HG02938 (cell line): ENCODE results near the gene CCDC146.
A peak's percentile ranks its signal among the peaks of the same experiment; 100 is the strongest.
"Not testable (repeated sequence)": the region's sequence is repeated elsewhere in the genome, so short reads cannot be mapped to it uniquely, and the experiment has no call there.

Source experiments
- ATAC-seq: cut with Tn5 transposase; IDR thresholded peaks from one replicate; pipeline ENCODE4 v1.9.1; 2021; ENCODE audit warnings: mild to moderate bottlenecking, moderate library complexity; ENCODE audit not compliant: unreplicated experiment

CCDC146 gene

DNA sequence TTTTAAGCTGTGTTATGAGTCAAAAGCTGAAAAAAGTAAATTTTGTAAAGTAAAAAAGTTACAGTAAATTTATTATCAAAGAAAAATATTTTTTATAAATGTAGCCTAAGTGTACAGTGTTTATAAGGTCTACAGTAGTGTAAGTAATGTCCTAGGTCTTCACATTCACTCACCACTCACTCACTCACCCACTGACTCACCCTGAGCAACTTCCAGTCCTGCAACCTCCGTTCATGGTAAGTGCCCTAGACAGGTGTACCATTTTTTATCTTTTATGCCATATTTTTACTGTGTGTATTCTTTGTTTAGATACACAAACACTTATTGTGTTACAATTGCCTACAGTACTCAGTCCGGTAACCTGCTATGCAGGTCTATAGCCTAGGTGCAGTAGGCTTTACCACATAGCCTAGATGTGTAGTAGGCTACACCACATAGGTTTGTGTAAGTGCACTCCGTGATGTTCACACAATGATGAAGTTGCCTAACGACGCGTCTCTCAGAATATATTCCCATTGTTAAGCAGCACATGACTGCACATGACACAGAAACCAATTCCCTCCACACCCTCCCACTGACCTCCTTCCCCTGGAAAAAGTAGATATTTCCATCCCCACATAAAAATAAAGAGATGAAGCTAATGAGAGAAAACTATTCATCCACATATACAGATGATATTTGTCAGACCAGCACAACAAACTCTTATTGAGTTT, 122.0 kb downstream of the CCDC146 start:
- no peak for ATAC-seq

DNA sequence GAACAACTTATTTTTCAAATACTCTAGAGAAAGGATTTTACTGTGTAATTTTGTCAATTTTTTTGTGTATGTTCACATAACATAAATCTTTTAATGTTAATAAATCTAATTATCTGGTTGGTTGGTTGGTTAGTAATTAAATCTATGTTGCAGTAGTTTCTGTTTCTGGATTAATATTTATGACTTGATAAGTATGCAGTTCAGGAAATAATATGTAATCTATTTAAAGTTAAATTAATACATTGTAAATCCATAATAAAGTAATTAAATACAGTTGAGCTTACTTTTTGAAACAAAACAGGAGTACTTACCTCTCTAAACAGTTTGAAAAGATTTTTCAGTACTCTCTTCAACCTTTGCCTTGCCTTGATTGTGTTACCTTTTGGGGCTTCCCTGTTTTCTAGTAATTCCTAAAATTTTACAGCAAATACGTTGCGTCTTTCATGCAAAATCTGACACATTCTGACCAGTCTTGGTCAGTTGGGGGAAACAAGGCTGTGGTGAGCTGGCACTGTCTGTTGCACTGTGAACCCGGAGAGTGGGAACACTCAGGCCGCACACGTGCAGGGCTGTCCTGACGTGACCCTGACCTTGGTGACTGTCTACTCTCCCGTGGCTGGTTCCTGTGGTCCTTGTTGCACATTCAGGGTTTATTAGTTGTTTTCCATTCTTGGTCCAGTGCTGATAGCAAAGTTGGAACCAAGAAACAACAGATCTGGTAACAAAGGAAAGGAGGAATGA, 122.8 kb downstream of the CCDC146 start:
- ATAC-seq: no peak

DNA sequence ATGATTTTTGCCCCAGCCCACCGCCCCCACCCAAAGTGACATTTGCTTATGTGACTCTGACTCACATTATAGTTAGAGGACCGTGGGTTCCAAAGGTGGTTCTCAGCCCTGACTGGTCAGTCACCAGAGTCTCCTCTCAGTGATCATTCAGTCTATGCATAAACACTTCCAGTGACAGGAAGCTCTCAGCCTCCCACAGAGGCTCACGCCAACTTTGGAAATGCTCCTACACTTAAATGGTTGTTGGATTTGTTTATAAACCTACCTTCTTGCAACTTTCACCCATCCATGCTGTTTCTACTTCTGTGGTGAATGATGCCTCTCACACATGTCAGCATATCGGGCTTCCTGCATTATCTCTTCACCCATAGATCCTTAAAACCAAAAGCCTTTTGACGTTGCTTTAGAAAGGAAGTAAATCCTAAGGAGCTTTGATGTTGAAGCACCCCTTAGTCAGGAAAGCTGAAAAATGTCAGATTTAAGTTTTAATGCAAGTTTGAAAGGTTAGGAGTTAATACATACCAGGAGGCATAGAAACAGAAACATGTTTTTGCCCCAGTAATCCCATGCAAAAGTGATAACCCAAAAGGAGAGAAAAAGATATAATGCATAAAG, 123.7 kb downstream of the CCDC146 start:
- no peak for ATAC-seq

DNA sequence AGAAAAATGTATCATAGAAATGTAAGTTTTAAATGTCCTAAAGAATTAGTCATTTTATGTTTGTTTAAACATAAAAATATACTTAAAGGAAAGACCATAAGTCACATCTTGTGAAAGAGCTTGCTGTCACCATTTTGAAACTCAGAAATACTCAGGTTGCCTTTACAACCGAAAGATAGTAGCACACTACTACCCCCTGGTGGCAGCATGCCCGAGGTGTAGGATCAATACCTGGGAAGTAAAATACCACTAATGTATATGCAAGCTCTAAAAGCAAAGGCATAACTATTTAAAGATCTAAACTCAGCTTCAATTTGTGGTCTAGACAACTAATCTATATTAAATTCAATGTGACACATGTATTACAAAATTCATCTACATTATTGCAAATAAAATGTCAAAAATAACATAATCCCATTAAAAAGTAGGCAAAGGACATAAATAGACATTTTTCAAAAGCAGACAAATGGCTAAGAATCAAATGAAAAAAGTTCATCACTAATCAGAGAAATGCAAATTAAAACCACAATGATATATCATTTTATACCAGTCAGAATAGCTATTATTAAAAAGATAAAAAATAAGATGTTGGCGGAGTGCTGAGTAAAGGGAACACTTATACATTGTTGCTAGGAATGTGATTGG, 124.9 kb downstream of the CCDC146 start:
- peak; percentile 93 for ATAC-seq

DNA sequence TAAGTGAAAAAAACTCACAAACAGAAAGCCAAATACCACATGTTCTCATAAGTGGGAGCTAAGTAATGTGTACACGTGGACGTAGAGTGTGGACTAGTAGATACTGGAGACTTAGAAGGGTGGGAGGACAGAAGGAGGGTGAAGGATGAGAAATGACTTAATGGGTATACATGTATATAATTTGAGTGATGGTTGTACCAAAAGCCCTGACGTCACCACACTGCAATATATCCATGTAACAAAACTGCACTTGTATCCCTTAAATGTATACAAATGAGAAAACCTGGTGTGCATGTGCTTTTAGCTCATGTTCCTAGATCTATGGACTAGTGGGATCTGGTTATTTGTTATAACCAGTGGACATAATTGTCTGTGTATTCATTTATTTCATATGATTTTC, 125.7 kb downstream of the CCDC146 start:
- no peak for ATAC-seq

DNA sequence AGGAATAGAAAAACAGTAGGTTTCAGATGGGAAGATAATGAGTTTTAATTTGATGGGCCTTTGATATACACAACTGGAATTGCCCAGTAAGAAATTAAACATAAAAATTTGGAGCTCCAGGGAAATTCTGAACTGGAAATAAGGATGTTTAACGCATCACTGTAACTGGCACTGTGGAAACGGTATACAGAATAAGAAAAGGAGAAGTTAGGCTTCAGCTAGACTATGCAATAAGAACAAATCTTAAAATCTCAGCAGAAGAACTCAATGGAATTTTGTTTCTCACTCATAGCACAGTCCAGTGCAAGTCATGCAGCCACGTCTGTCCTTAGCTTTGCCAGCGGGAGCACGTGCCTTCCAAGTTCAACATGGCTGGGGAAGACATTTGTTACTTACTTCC, 130.1 kb downstream of the CCDC146 start:
- ATAC-seq: no peak

DNA sequence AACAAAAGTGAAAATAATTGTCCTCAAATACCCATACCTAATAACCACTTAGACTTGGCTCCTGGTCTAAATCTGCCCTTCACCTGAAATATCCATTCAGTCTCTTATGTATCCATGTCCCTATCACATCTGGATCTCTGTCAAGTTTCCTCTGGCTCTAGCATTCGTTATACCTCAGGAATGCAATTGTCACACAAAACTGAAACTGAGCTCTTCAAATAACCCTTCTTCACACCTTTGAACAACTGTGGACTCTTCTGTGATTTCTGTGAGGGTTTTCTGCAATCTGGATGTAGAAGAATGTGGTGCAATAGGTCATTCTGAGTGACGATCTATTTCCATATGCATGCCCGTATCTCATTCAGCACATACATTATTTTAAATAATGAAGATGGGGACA, 130.7 kb downstream of the CCDC146 start:
- ATAC-seq: no peak

DNA sequence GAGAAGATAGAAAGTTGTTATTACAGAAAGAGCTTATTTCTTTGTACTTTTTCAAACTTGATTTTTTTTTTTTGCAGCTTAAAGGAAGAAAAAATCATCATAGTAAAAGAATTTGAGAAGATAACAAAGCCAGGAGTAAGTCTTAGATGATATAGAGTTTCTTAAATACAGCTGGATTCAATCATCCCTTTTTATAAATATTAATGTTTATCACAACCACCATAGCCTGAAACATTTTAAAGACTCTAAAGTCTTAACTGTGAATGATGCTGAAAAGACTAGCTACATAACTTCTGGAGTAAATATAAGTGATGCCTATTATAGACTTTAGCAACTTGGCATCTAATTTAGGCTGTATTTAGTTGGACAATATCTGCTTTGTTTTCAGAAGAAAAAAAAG, 132.0 kb downstream of the CCDC146 start:
- ATAC-seq: no peak

DNA sequence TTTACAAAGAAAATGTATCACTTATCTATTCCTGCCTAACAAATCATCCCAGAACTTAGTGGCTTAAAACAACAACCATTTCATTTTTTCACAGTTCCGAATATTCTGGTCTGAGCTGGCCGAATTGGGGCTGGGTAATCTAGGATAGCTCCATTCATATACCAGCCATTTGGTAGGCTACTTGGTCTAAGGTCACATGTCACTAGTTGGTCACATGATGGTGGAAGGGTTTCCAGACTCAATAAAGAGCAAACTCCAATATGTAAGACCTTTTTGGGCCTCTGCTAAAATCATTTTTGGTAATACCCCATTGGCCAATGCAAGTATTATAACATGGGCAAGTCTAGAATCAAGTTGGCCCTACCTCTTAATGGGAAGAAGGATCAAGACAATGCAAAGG, 132.5 kb downstream of the CCDC146 start:
- ATAC-seq: no peak

DNA sequence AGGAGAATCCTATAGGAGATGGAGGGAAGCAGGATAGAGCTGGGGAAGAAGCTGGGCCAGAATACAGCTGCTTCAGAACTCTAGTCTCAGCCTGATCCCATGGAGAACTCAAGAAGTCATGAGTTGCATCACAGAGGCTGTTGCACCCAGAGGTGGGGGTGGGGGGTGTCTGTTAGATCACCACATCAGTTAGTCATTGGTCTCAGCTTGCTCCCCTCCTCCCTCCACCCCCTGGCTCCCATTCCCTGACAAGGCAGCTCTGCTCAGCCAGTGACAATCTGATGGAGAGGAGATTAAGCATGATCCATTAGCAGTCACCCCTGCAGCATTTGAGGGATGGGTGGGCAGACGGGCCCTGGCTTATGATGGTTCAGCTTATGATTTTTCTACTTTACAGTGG, 135.6 kb downstream of the CCDC146 start:
- no peak for ATAC-seq

DNA sequence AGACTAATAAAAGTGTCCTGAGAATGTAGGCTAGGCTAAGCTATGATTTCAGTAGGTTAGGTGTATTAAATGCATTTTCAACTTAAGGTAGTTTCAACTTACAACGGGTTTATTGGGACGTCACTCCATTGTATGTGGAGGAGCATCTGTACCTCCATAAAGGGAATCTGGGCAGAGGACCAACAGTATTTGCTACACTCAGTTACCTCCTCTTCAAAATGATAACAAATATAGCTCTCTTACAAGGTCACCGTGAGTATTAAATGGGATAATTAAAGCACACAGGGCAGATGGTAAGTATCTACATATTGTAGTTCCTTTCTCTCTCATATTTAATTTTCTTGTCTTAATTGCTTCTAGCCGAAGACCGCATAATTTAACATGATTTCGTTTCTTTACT, 136.2 kb downstream of the CCDC146 start:
- no peak for ATAC-seq

DNA sequence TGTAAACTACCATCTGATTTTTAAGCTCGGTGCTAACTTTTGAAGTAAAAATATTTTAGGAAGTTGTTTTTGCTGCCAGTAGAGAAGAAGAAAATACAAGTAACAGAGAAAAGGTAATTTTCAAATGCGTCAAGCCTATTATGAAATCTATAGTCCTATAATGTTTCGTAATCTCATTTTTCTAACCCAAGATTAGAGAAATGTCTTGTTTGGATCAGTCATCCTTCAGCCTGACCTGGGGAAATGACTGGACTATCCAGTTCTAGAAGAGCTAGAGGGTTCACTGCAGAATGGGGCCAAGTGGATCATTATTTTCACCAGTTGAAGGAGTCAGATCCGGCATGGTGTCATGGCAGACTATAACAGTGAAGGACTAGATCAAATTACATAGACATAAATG, 139.9 kb downstream of the CCDC146 start:
- no peak for ATAC-seq

DNA sequence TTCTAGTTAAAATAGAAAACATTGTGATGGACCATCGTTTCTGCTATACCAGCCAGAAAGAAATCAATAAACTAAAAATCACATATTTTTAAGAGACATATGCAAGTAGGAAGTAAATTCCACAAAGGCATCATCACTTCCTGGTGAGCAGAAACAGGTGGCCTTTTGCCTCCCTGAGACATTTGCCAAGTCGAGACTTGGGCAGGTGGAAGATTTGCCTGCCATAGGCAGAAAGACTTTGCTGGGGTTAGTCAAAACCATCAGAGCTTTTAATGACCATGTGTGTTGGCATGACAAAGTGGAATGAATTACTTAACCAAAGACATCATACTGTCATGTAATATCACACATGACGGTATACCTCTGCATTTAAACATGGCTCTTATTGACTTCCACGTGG, 143.3 kb downstream of the CCDC146 start:
- no peak for ATAC-seq

DNA sequence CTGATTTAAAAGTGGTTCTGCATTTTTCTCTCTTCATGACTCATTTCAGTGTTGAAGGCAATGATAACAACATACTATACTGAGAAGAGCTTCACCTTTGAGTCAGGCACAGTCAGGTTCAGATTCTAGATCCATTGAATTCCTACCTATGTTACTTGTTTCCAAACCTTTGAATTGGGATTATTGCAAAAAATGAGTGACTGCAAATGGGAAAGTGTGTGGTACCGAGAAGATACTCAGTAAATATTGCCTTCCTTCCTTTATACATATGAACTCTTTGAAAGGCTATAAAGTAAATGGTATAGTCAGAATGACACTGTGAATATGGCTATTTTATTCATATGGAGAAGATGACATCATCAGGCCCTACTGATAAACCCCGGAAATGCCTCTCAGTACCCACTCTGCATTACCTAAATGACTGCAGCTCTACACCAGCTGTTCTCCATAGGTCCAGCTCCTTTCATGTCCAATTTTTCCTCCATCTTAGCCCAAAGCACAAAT, 143.9 kb downstream of the CCDC146 start:
- ATAC-seq: peak; percentile 93

DNA sequence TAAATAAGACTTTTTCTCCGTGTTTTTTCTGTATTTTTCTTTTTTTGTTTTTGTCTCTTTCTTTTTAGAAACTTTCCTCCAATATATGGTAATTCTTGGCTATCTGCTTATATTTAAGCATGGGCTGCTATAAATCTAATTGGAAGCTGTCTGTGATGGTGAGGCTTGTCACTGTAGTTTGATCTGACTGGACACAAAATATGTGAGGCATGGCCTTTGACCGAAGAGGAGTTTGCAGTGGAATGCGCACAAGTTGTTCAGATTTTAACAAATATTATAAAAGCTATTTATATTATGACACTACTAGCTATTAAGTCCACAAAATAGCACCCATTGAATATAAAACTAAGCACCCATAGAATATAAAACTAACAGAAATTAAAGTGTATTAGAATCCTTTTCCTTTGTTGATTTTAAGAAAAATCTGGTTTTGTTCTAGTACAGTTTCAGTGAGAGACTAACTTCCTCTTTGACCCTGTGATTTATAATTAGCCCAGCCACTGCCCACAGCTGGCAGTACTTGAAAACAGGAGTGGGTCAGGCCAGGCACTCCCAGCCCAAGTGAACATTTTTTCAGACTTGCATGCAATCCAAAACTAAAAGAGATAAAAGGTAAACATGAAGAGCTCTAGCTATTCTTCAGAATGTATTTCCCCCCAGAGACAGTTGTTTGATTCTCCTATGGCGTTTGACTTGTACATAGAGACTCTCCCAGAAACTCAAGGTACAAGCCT, 147.1 kb downstream of the CCDC146 start:
- peak; percentile 65 for ATAC-seq

DNA sequence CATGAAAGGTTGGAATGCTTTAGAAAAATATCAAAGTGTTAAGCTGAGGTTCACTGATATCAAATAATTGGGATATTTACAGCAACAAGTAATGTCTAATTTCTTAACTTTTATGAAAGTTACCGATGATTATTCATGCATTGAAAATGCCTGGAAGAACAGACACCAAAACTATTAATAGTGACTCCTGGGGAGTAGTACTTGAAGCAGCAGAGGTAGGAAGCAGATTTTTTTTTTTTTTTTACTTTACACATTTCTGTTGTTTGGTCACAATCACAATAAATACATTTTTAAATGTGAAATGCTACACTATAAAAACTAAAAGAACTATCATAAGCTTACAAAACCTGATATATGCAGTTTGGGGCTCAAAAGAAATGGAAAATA, 147.7 kb downstream of the CCDC146 start:
- ATAC-seq: no peak

DNA sequence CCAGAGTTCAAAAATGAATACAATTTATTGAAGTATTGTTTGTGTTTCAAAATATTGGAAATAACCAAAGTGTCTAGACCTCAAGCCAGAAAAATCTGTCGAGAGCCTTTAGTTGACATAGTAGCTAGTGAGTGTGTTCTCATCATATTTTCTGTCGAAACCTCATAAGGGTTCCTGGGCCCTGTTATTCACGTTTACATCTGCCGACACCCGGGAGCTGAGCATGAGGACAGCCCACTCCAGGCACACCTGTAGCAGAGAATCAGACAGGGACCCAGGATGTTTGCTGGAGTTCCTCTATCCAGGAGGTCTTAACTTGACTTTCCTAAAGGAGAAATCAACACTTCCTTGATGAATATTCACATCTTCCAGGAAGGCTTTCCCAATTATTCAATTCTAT, 149.4 kb downstream of the CCDC146 start:
- ATAC-seq: no peak

DNA sequence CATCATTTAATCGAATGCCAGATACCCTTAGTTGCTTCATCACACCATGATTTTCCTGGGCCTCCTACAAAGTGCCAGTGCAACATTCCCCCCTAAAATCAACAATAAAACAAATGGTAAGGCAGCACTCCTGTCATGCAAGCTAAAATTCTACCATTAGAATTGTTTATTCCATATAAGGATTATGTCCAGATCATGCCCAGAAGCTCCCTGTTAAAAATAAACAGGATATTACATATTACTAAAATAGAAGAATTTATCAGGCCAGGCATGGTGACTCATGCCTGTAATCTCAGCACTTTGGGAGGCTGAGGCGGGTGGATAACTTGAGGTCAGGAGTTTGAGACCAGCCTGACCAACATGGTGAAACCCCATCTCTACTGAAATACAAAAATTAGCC, 153.2 kb downstream of the CCDC146 start:
- not testable (repeated sequence) for ATAC-seq

DNA sequence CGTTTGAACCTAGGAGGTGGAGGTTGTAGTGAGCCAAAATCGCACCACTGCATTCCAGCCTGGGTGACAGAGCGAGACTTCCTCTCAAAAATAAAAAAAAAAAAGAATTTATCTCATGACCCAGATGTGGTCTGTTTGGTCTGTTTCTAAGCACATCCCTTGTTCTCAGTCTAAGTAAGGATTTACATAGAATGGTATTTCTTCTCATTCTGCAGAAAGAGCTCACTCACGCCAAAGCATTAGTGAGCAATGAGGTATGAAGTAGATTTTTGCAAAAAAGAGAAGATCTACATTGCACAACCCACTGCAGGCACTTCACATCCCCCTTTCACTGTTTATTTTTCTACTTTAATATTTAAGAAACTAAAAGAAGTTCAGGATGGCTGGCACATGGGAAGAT, 153.7 kb downstream of the CCDC146 start:
- ATAC-seq: no peak

DNA sequence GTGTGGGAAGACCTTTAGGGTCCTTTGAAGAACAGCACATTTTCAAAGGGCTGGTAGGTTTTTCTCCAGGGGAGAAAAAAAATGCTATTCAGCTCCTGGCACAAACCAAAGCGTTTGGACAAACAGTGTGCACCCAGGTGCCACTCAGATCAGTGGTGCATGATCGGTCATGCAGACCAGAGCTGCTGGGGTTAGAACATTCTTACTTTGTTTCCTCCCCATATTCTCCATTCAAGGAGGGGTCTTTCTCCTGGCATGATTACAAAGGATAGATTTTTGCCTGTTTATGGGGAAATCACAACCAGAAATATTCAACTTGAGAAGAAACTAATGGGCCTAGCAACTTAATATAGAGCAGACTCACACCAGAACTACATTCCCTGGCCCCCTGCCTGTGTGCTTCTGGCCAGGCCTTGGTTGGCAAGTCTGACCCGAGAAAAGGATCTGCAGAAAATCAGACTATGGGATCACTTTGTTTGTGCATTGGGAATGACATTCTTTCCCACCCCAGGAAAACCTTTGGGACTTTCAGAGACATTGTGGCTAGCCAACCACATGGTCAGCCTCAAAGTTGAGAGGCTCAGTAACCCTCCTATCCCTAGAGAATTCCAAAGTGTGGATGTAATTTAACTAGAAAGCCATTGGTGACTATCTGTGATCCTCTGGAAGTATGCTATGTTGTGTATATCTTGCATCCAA, 159.5 kb downstream of the CCDC146 start:
- no peak for ATAC-seq
